T-helper 17 cell (primary cell): Measurements from ENCODE around the gene MTARC2. TPM values are rescaled to one million over a fixed set of nuclear protein-coding genes. Genes with fewer than 3 reads are reported as not detected.

ENCODE experiments used
- ATAC-seq: fragments of 150-1000 bp; cut with Tn5 transposase; 2 replicates; pipeline ENCODE4 v1.10.0; 2021; ENCODE audit warnings: mild to moderate bottlenecking, moderate library complexity
- DNase-seq, 3 donors: peaks; one replicate each; pipeline versions ENCODE4 v3.0.0 to v3.0.0-alpha.2; 2020 to 2021
- H3K9me3 ChIP-seq: one replicate; pipeline ENCODE4 v1.7.0; 2013; ENCODE audit warnings: low read length, mild to moderate bottlenecking; ENCODE audit not compliant: control insufficient read depth, poor library complexity, severe bottlenecking
- H3K27ac Mint-ChIP-seq: one replicate; pipeline ENCODE4 v1.8.0; 2022; ENCODE audit warnings: mild to moderate bottlenecking, moderate library complexity, mixed read lengths
- H3K27me3 Mint-ChIP-seq: one replicate; pipeline ENCODE4 v1.8.0; 2022; ENCODE audit warnings: mixed read lengths
- H3K36me3 Mint-ChIP-seq: one replicate; pipeline ENCODE4 v1.8.0; 2022; ENCODE audit warnings: low read depth, mixed read lengths
- H3K4me1 Mint-ChIP-seq: one replicate; pipeline ENCODE4 v1.8.0; 2022; ENCODE audit warnings: mild to moderate bottlenecking, mixed read lengths
- H3K4me3 Mint-ChIP-seq: one replicate; pipeline ENCODE4 v1.8.0; 2022; ENCODE audit warnings: mild to moderate bottlenecking, moderate library complexity, mixed read lengths
- total RNA-seq, 4 donors: library from RNA in 2 of 4; stranded (reverse) in 2 of 4; gene quantifications; one replicate each; pipeline ENCODE4 v1.2.3 and lab custom pipeline; 2022 to 2026

Gene MTARC2
- under 1 TPM in 1 of 2 donors, not detected in 1; 0.72 TPM for total RNA-seq
- 0 to 0.12 reads per million in 2 donors for total RNA-seq (lab: John Stamatoyannopoulos, UW)

GRCh38 chr1:220748089-220748934 is at the start of gene MTARC2:
TSS of gene MTARC2 (plus strand) at chr1:220748322. CDS start at chr1:220748532, 210 bp downstream.
- no peak for DNase-seq
- no peaks in the 10 kb centered on the region for H3K36me3 Mint-ChIP-seq
- peaks cover 74% of the 10 kb centered on the region for H3K27me3 Mint-ChIP-seq
- peak within 1 kb of the TSS; percentile 70 for H3K4me3 Mint-ChIP-seq
- H3K9me3 ChIP-seq: no peaks in the 10 kb centered on the region
- no peak within 1 kb of the TSS for H3K27ac Mint-ChIP-seq
- peaks cover 13% of the 10 kb centered on the region for H3K4me1 Mint-ChIP-seq
- ATAC-seq: peak; percentile 68

GRCh38 chr1:220698607-220699016 is 49.5 kb upstream of the MTARC2 start:
- H3K4me1 Mint-ChIP-seq: peaks cover 7% of the 10 kb centered on the region

GRCh38 chr1:220699044-220699443 is 49.1 kb upstream of the MTARC2 start:
- peaks cover 7% of the 10 kb centered on the region for H3K4me1 Mint-ChIP-seq
- no peak overlapping the region for H3K27ac Mint-ChIP-seq
- no peak overlapping the region for H3K4me3 Mint-ChIP-seq
- no peaks in the 10 kb centered on the region for H3K9me3 ChIP-seq
- peaks cover 14% of the 10 kb centered on the region for H3K27me3 Mint-ChIP-seq
- DNase-seq: no peak
- peaks cover 2% of the 10 kb centered on the region for H3K36me3 Mint-ChIP-seq
- ATAC-seq: no peak

More at GRCh38 chr1:220698607-220699016, 49.5 kb upstream of the MTARC2 start:
- DNase-seq (no peak), ATAC-seq (no peak)
- H3K27ac Mint-ChIP-seq: no peak overlapping the region
- peaks cover 2% of the 10 kb centered on the region for H3K36me3 Mint-ChIP-seq
- no peak overlapping the region for H3K4me3 Mint-ChIP-seq
- no peaks in the 10 kb centered on the region for H3K9me3 ChIP-seq
- H3K27me3 Mint-ChIP-seq: peaks cover 14% of the 10 kb centered on the region

GRCh38 chr1:220700556-220701179 is 47.5 kb upstream of the MTARC2 start:
- Mint-ChIP-seq H3K27me3 (peaks cover 20% of the 10 kb centered on the region), H3K36me3 (peaks cover 2% of the 10 kb centered on the region), H3K27ac (no peak overlapping the region), H3K4me3 (no peak overlapping the region), H3K4me1 (peaks cover 7% of the 10 kb centered on the region)
- ATAC-seq (no peak), DNase-seq (no peak)
- no peaks in the 10 kb centered on the region for H3K9me3 ChIP-seq

GRCh38 chr1:220701974-220702373 is 46.1 kb upstream of the MTARC2 start:
- H3K9me3 ChIP-seq: no peaks in the 10 kb centered on the region
- peaks cover 2% of the 10 kb centered on the region for H3K36me3 Mint-ChIP-seq
- no peak overlapping the region for H3K4me3 Mint-ChIP-seq
- peaks cover 25% of the 10 kb centered on the region for H3K27me3 Mint-ChIP-seq
- H3K4me1 Mint-ChIP-seq: peaks cover 7% of the 10 kb centered on the region
- H3K27ac Mint-ChIP-seq: no peak overlapping the region
- ATAC-seq: peak; percentile 41
- no peak for DNase-seq

- Mint-ChIP-seq H3K36me3 (no peaks in the 10 kb centered on the region), H3K27me3 (peaks cover 25% of the 10 kb centered on the region), H3K27ac (no peak overlapping the region), H3K4me1 (peaks cover 4% of the 10 kb centered on the region), H3K4me3 (no peak overlapping the region)
- ATAC-seq (no peak), DNase-seq (no peak)
- H3K9me3 ChIP-seq: no peaks in the 10 kb centered on the region
Measured at GRCh38 chr1:220702733-220703270, 45.3 kb upstream of the MTARC2 start.

DNA sequence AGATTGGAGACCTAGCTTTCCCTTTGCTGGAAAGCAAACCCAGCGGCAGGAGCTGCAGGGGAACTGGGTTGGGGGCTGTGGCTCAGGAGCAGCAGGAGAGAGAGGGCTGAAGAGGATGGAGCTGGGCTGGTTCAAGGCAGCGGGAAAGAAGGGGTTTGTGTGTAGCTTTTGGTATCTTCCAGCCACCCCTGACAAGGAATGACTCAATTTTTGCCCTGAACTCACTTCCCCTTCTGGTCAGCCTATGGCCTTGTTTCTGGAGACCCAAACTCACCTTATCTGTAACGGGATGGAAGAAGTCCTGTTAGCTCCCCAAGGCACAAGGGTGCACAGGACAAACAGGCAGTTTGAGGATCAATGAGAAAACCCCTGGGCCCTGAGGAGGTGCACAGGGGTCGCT is 44.8 kb upstream of the MTARC2 start:
- DNase-seq (no peak), ATAC-seq (no peak)
- peaks cover 4% of the 10 kb centered on the region for H3K4me1 Mint-ChIP-seq
- H3K27ac Mint-ChIP-seq: no peak overlapping the region
- H3K9me3 ChIP-seq: no peaks in the 10 kb centered on the region
- H3K27me3 Mint-ChIP-seq: peaks cover 25% of the 10 kb centered on the region
- no peaks in the 10 kb centered on the region for H3K36me3 Mint-ChIP-seq
- H3K4me3 Mint-ChIP-seq: no peak overlapping the region

DNA sequence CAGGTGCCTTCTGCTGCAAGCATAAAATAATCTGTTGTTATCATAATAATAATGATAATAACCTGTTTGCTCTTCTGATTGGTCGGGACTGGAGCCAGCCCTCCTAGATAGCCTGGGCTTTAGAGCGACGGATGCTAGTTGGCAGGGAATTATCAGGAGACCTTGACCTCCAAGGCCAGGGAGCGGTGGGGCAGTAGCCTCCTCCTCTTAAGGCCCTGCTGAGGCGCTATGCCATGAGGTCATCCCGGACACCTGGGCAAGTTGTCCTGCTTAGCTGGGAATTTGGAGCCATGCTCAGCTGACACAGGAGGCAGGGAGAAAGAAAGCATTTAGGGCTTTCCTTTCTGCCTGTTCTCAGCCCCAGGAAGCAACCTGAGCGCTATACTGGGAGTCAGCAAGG is 42.3 kb upstream of the MTARC2 start:
- Mint-ChIP-seq H3K36me3 (no peaks in the 10 kb centered on the region), H3K27ac (no peak overlapping the region), H3K4me1 (peaks cover 10% of the 10 kb centered on the region), H3K4me3 (no peak overlapping the region), H3K27me3 (peaks cover 25% of the 10 kb centered on the region)
- no peak for DNase-seq
- H3K9me3 ChIP-seq: no peaks in the 10 kb centered on the region
- ATAC-seq: no peak

DNA sequence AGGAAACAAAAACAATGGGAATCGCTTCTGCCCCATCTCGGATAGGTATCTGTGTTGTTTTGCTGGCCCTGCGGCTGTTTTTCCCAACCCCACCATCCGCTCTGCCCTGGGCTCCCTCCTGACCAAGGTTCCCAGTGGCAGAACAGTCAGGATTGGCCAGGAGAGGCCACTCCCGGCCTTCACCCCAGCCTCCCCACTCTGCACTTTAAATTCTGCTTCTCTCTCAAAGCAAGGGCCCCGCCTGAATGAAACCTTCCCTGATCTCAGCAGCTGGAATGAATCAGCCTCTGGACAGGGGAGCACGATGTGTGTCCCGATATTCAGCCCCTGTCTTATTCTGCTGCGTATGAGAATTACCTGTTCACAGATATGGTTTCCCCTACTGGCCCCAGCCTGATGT is 41.6 kb upstream of the MTARC2 start:
- H3K36me3 Mint-ChIP-seq: no peaks in the 10 kb centered on the region

GRCh38 chr1:220707160-220707559 is 41.0 kb upstream of the MTARC2 start:
- Mint-ChIP-seq H3K36me3 (no peaks in the 10 kb centered on the region), H3K27ac (no peak overlapping the region), H3K4me3 (no peak overlapping the region), H3K27me3 (peaks cover 21% of the 10 kb centered on the region), H3K4me1 (peaks cover 7% of the 10 kb centered on the region)
- no peak for ATAC-seq
- DNase-seq: no peak
- H3K9me3 ChIP-seq: no peaks in the 10 kb centered on the region

More for the DNA sequence above, 41.6 kb upstream of the MTARC2 start:
- DNase-seq (no peak), ATAC-seq (no peak)
- H3K27ac Mint-ChIP-seq: no peak overlapping the region
- H3K9me3 ChIP-seq: no peaks in the 10 kb centered on the region
- H3K27me3 Mint-ChIP-seq: peaks cover 25% of the 10 kb centered on the region
- no peak overlapping the region for H3K4me3 Mint-ChIP-seq
- peaks cover 10% of the 10 kb centered on the region for H3K4me1 Mint-ChIP-seq

GRCh38 chr1:220708244-220708643 is 39.9 kb upstream of the MTARC2 start:
- H3K9me3 ChIP-seq: no peaks in the 10 kb centered on the region
- DNase-seq: no peak
- H3K27me3 Mint-ChIP-seq: peaks cover 11% of the 10 kb centered on the region
- H3K27ac Mint-ChIP-seq: no peak overlapping the region
- peaks cover 6% of the 10 kb centered on the region for H3K4me1 Mint-ChIP-seq
- no peak overlapping the region for H3K4me3 Mint-ChIP-seq
- H3K36me3 Mint-ChIP-seq: no peaks in the 10 kb centered on the region
- ATAC-seq: no peak

GRCh38 chr1:220708936-220709801 is 39.0 kb upstream of the MTARC2 start:
- Mint-ChIP-seq H3K27me3 (peaks cover 11% of the 10 kb centered on the region), H3K27ac (no peak overlapping the region), H3K4me1 (peaks cover 6% of the 10 kb centered on the region), H3K4me3 (no peak overlapping the region), H3K36me3 (no peaks in the 10 kb centered on the region)
- ATAC-seq (peak; percentile 50), DNase-seq (no peak)
- H3K9me3 ChIP-seq: no peaks in the 10 kb centered on the region

GRCh38 chr1:220710333-220710732 is 37.8 kb upstream of the MTARC2 start:
- ATAC-seq: no peak
- Mint-ChIP-seq H3K27me3 (peaks cover 7% of the 10 kb centered on the region), H3K36me3 (no peaks in the 10 kb centered on the region), H3K4me3 (no peak overlapping the region), H3K4me1 (peaks cover 6% of the 10 kb centered on the region), H3K27ac (no peak overlapping the region)
- DNase-seq: no peak
- no peaks in the 10 kb centered on the region for H3K9me3 ChIP-seq
